ENCODE results near the gene MAP3K4.

MAP3K4 gene

DNA sequence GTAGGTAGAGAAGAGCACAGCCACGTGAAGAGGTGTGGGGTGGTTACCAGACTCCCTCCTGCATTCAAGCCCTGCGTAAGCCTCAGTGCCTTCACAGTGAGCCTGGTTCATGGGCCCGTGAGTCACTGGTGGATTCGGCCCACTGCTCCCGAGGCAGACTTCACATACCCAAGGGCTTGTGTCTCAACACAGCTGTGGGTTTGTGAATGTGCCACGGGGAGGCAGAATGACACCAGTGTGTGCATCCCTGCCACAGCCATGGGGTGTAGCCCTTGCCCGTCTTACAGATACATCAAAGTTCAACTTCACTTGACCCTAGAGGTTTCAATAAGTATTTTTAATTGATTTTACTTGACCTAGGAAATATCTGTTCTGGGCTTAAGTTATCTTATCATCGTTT, 108.5 kb downstream of the MAP3K4 start:
- Histone ChIP-seq H3K36me3 (ENCODE audit: insufficient read depth, low read length) (peaks cover 21% of the 10 kb centered on the region; the same call in 1 of the 2 replicates), H3K4me3 (no peak overlapping the region), H3K9me3 (ENCODE audit: low read depth, low read length) (no peaks in the 10 kb centered on the region), H3K27ac (no peak overlapping the region), H3K9ac (ENCODE audit: insufficient read length) (no peak overlapping the region)
- no peak for DNase-seq (ENCODE audit: low read depth, low spot score)
- TF ChIP-seq FOXP2 (optimal IDR thresholded peaks at IDR 0.05; ENCODE audit: control extremely low read depth, extremely low read length, insufficient read depth), result no peak
- TF ChIP-seq POLR2AphosphoS5 (IDR thresholded peaks at IDR 0.05; ENCODE audit: borderline replicate concordance, low read depth, low read length), result no peak
- TF ChIP-seq EZH2 (IDR thresholded peaks at IDR 0.05), result no peak

GRCh38 chr6:161101517-161101916, 109.9 kb downstream of the MAP3K4 start:
- no peak for TF ChIP-seq POLR2AphosphoS5 (IDR thresholded peaks at IDR 0.05; ENCODE audit: borderline replicate concordance, low read depth, low read length)
- TF ChIP-seq EZH2 (IDR thresholded peaks at IDR 0.05), result no peak
- no peak for TF ChIP-seq FOXP2 (optimal IDR thresholded peaks at IDR 0.05; ENCODE audit: control extremely low read depth, extremely low read length, insufficient read depth)
- H3K9ac ChIP-seq (ENCODE audit: insufficient read length), result no peak overlapping the region
- peaks cover 27% of the 10 kb centered on the region; the same call in 1 of the 2 replicates for H3K36me3 ChIP-seq (ENCODE audit: insufficient read depth, low read length)
- no peak for DNase-seq (ENCODE audit: low read depth, low spot score)
- no peaks in the 10 kb centered on the region for H3K9me3 ChIP-seq (ENCODE audit: low read depth, low read length)
- H3K4me3 ChIP-seq, result no peak overlapping the region
- H3K27ac ChIP-seq, result no peak overlapping the region

GRCh38 chr6:161103475-161103874, 111.9 kb downstream of the MAP3K4 start:
- no peak for DNase-seq (ENCODE audit: low read depth, low spot score)
- no peak for TF ChIP-seq EZH2 (IDR thresholded peaks at IDR 0.05)
- TF ChIP-seq POLR2AphosphoS5 (IDR thresholded peaks at IDR 0.05; ENCODE audit: borderline replicate concordance, low read depth, low read length), result no peak
- no peak overlapping the region for H3K9ac ChIP-seq (ENCODE audit: insufficient read length)
- peaks cover 30% of the 10 kb centered on the region for H3K36me3 ChIP-seq (ENCODE audit: insufficient read depth, low read length)
- H3K4me3 ChIP-seq, result no peak overlapping the region
- H3K27ac ChIP-seq, result no peak overlapping the region
- H3K9me3 ChIP-seq (ENCODE audit: low read depth, low read length), result no peaks in the 10 kb centered on the region

- Histone ChIP-seq H3K9ac (ENCODE audit: insufficient read length) (no peak overlapping the region), H3K4me3 (no peak overlapping the region), H3K9me3 (ENCODE audit: low read depth, low read length) (no peaks in the 10 kb centered on the region), H3K27ac (no peak overlapping the region), H3K36me3 (ENCODE audit: insufficient read depth, low read length) (peaks cover 45% of the 10 kb centered on the region)
- TF ChIP-seq FOXP2 (optimal IDR thresholded peaks at IDR 0.05; ENCODE audit: control extremely low read depth, extremely low read length, insufficient read depth) (no peak), POLR2AphosphoS5 (IDR thresholded peaks at IDR 0.05; ENCODE audit: borderline replicate concordance, low read depth, low read length) (no peak), EZH2 (IDR thresholded peaks at IDR 0.05) (no peak)
- DNase-seq (ENCODE audit: low read depth, low spot score), result no peak
Measured at GRCh38 chr6:161104966-161105365, 113.4 kb downstream of the MAP3K4 start.

GRCh38 chr6:161105408-161105807, 113.8 kb downstream of the MAP3K4 start:
- H3K4me3 ChIP-seq, result no peak overlapping the region
- H3K9me3 ChIP-seq (ENCODE audit: low read depth, low read length), result no peaks in the 10 kb centered on the region
- peaks cover 49% of the 10 kb centered on the region for H3K36me3 ChIP-seq (ENCODE audit: insufficient read depth, low read length)
- no peak overlapping the region for H3K27ac ChIP-seq
- DNase-seq (ENCODE audit: low read depth, low spot score), result no peak
- TF ChIP-seq POLR2AphosphoS5 (IDR thresholded peaks at IDR 0.05; ENCODE audit: borderline replicate concordance, low read depth, low read length), result no peak
- H3K9ac ChIP-seq (ENCODE audit: insufficient read length), result no peak overlapping the region

DNA sequence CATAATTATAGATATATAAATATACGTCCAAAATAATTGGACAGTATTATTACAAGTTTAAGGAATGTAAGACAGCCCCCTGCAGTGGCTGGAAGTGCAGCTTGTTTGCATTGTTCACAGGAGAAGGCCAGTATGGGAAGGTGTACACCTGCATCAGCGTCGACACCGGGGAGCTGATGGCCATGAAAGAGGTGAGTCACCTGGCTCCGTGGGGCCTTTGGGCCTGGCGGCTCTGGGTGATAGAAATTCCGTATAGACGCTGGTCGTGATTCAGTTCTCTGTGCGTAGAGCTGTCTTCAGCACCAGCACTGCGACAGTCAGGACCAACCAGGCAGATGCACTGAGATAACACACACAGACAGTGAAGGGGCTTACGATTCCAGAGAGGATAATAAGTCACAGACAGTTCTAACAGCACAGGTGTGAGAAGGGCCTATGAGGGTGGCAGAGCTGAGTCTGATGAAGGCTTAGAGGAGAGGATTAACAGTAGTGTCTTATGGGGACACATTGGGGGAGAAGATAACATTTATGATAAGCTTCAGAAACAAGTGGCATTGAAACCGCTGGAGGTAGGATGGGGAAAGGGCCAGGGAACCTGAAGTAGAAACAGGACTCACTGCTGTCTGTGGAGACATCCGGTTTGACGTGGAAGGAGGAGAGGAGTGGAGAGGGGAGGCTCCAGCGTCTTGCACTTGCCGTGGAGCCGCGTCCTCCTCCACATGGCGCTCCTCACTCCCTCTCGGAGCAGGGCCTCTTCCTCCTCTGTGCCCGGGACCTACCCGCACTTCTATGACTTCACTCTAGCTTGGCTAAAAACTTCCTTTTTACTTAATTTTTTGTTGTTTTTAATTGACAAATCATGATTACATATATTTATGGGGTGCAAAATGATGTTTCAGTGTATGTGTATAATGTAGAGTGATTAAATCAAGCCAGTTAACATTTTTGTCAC, 116.5 kb downstream of the MAP3K4 start:
- H3K9me3 ChIP-seq (ENCODE audit: low read depth, low read length), result no peaks in the 10 kb centered on the region
- no peak overlapping the region for H3K4me3 ChIP-seq
- no peak for DNase-seq (ENCODE audit: low read depth, low spot score)
- peaks cover 64% of the 10 kb centered on the region for H3K36me3 ChIP-seq (ENCODE audit: insufficient read depth, low read length)
- H3K9ac ChIP-seq (ENCODE audit: insufficient read length), result no peak overlapping the region
- TF ChIP-seq POLR2AphosphoS5 (IDR thresholded peaks at IDR 0.05; ENCODE audit: borderline replicate concordance, low read depth, low read length) (no peak), EZH2 (IDR thresholded peaks at IDR 0.05) (no peak), FOXP2 (optimal IDR thresholded peaks at IDR 0.05; ENCODE audit: control extremely low read depth, extremely low read length, insufficient read depth) (no peak)
- H3K27ac ChIP-seq, result no peak overlapping the region

- H3K36me3 ChIP-seq (ENCODE audit: insufficient read depth, low read length), result peaks cover 66% of the 10 kb centered on the region
- TF ChIP-seq FOXP2 (optimal IDR thresholded peaks at IDR 0.05; ENCODE audit: control extremely low read depth, extremely low read length, insufficient read depth) (no peak), EZH2 (IDR thresholded peaks at IDR 0.05) (no peak), POLR2AphosphoS5 (IDR thresholded peaks at IDR 0.05; ENCODE audit: borderline replicate concordance, low read depth, low read length) (no peak)
- no peak overlapping the region for H3K9ac ChIP-seq (ENCODE audit: insufficient read length)
- no peak for DNase-seq (ENCODE audit: low read depth, low spot score)
- H3K27ac ChIP-seq, result no peak overlapping the region
- no peak overlapping the region for H3K4me3 ChIP-seq
- H3K9me3 ChIP-seq (ENCODE audit: low read depth, low read length), result no peaks in the 10 kb centered on the region
Measured at GRCh38 chr6:161108916-161109315, 117.3 kb downstream of the MAP3K4 start.

DNA sequence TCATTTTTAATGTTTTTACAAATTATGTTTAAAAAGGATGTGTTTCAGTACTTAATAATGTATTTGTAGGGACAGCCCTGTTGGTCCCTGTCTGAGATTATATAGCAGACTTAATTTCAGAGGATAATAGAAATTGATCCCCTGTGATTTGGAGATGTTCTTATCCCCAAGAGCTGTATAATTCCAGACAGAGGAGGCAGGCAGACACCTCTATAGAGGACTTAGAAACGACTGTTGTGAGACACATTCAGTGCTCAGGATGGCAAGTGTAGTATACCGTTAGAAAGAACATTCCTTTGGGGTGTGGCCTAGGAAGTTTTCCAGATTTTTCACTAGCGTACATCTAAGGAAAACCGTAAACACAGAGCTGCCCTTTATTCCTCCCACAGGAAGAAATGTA, 117.8 kb downstream of the MAP3K4 start:
- no peaks in the 10 kb centered on the region for H3K9me3 ChIP-seq (ENCODE audit: low read depth, low read length)
- DNase-seq (ENCODE audit: low read depth, low spot score), result no peak
- H3K36me3 ChIP-seq (ENCODE audit: insufficient read depth, low read length), result peaks cover 70% of the 10 kb centered on the region
- no peak overlapping the region for H3K9ac ChIP-seq (ENCODE audit: insufficient read length)
- H3K4me3 ChIP-seq, result no peak overlapping the region
- TF ChIP-seq EZH2 (IDR thresholded peaks at IDR 0.05) (no peak), FOXP2 (optimal IDR thresholded peaks at IDR 0.05; ENCODE audit: control extremely low read depth, extremely low read length, insufficient read depth) (no peak), POLR2AphosphoS5 (IDR thresholded peaks at IDR 0.05; ENCODE audit: borderline replicate concordance, low read depth, low read length) (no peak)
- no peak overlapping the region for H3K27ac ChIP-seq
